ENCODE measurements around the gene KIZ.
A peak's percentile ranks its signal among the peaks of the same experiment; 100 is the strongest.
"Not testable (repeated sequence)": the region's sequence is repeated elsewhere in the genome, so short reads cannot be mapped to it uniquely, and the experiment has no call there.

The KIZ gene

DNA sequence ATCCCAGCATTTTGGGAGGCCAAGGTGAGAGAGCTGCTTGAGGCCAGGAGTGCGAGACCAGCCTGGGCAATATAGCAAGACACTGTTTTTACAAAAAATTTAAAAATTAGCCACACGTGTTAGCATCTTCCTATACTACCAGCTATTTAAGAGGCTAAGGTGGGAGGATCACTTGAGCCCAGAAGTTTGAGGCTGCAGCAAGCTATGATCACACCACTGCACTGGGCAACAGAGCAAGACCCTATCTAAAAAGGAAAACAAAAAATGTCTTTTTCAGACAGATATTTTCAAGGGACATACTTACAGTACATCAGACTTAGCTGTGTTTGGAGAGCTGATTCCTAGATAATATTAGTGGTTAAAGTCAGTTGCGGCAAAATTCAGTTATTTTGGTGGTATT, 104.3 kb downstream of the KIZ start:
- no peak for DNase-seq (ENCODE audit: low read depth in 3 of 3)

- no peak for DNase-seq (ENCODE audit: low read depth in 3 of 3)
Observed at GRCh38 chr20:21230686-21231085, 104.8 kb downstream of the KIZ start.

- no peak for DNase-seq (ENCODE audit: low read depth in 3 of 3)
Observed at GRCh38 chr20:21232546-21233280, 106.8 kb downstream of the KIZ start.

GRCh38 chr20:21234324-21234723, 108.4 kb downstream of the KIZ start:
- no peak for DNase-seq (ENCODE audit: low read depth in 3 of 3)

GRCh38 chr20:21234806-21235483, 109.1 kb downstream of the KIZ start:
- no peak for DNase-seq (ENCODE audit: low read depth in 3 of 3)

GRCh38 chr20:21235484-21236445, 109.9 kb downstream of the KIZ start:
- DNase-seq (ENCODE audit: low read depth in 3 of 3) = peak; percentile 24 to 63 (median 54)

- DNase-seq (ENCODE audit: low read depth in 3 of 3) = no peak
Observed at GRCh38 chr20:21237956-21238799, 112.3 kb downstream of the KIZ start.

DNA sequence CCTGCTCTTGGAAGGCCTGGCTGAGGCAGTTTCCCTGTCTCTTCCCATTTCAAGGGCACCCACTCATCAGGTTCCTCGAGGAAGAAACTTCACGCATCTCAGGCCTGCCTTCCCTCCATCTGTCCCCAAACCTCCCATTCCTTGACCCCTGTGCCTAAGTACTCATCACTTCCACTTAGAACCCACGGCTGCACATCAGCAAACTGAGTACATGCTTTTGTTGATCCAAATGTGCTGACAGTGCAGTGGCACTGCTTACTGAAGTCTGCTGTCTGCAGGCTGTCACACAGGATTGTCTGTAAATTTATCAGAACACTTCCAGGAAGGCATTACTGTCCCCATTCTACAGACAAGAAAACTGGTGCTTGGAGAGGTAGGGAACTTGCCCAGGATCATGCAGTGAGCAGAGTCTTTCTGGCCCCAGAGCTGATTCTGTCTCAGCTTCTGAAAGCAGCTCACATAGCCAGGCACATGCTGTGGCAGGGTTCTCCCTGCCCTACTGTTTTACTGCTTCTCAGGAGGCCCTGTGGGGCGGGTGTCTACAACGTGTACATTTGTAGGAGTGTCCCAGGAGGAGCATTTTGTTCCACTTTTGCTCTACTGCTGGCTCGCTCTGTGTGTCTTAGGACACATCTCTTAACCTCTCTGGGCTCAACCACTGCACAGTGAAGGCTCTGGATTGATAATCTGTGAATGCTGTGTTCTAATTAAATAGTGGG, 113.1 kb downstream of the KIZ start:
- no peak for DNase-seq (ENCODE audit: low read depth in 3 of 3)

GRCh38 chr20:21240394-21240793, 114.5 kb downstream of the KIZ start:
- DNase-seq (ENCODE audit: low read depth in 3 of 3) = no peak

GRCh38 chr20:21241406-21241805, 115.5 kb downstream of the KIZ start:
- no peak for DNase-seq (ENCODE audit: low read depth in 3 of 3)

- no peak for DNase-seq (ENCODE audit: low read depth in 3 of 3)
Observed at GRCh38 chr20:21243811-21244210, 117.9 kb downstream of the KIZ start.

GRCh38 chr20:21244808-21245207, 118.9 kb downstream of the KIZ start:
- no peak for DNase-seq (ENCODE audit: low read depth in 3 of 3)

DNA sequence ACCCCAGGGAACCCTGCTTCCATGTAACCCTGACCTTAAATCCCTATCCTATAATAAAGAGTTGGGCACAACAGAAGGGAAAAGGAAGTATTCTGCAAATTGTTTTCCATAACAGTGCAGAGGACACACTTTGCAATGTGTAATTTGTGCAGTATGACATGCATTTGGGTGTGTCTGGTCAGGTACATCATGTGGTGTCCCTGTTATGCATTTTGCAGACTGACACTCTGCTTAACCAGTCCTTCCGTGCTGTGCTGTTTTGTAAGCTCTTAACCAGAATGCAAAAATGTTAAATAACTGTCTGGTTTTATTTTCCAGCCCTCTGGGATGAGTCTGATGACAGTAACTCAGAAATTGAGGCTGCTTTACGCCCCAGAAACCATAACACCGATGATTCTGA, 120.3 kb downstream of the KIZ start:
- no peak for DNase-seq (ENCODE audit: low read depth in 3 of 3)

DNA sequence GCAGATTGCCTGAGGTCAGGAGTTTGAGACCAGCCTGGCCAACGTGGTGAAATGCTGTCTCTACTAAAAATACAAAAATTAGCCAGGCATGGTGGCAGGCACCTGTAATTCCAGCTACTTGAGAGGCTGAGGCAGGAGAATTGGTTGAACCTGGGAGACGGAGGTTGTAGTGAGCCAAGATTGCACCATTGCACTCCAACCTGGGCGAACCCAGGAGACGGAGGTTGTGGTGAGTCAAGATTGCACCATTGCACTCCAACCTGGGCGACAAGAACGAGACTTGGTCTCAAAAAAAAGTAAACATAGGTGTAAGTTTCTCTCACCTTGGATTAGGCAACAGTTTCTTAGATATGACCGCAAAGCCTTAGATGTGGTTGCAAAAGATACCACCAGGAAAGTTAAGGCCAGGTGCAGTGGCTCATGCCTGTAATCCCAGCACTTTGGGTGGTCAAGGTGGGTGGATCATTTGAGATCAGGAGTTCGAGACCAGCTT, 121.8 kb downstream of the KIZ start:
- not testable (repeated sequence) for DNase-seq (ENCODE audit: low read depth in 3 of 3)

DNA sequence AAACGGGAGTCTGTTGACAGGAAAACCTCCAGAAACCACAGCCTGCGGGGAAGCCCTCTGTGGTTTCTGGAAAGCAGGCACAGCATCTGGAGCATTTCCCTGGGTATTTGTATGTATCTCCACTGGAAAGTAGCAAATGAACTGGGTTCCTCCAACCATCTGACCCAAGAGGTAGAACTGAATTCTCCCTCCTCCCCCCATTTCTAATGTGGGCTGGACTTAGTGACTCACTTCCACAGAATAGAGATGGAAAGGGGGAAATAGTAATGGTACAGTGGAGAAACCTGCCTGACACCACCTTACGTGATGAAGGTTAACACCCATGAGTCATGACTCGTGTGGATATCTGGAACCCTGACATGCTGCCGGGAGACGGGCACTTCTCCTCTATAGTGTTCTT, 125.4 kb downstream of the KIZ start:
- peak in 1 of 3 experiments; percentile 43 for DNase-seq (ENCODE audit: low read depth in 3 of 3)

DNA sequence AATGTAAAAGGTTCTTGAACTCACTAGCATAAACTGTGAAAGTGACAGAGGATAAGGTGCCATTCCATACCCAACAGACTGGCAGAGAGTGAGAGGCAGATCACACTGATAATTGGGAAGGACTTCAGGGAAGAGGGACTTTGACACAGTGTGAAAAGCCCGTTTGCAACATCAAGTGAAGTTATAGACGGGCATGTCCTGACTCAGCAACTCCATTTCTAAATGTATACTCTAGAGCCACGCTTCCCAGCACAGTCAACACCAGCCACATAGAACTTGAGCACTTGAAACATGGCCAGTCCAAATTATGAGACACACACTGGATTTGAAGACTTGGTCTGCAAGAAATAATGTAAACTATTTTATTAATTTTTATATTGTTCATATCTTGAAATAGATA, 131.3 kb downstream of the KIZ start:
- DNase-seq (ENCODE audit: low read depth in 3 of 3) = no peak

GRCh38 chr20:21258411-21258810, 132.5 kb downstream of the KIZ start:
- no peak for DNase-seq (ENCODE audit: low read depth in 3 of 3)

- no peak for DNase-seq (ENCODE audit: low read depth in 3 of 3)
Observed at GRCh38 chr20:21259346-21259745, 133.5 kb downstream of the KIZ start.

GRCh38 chr20:21262812-21263211, 136.9 kb downstream of the KIZ start:
- no peak for DNase-seq (ENCODE audit: low read depth in 3 of 3)
